Peyer's patch (tissue), 4 donors: Measurements from ENCODE around the gene SEPTIN5. TPM values are rescaled to one million over a fixed set of nuclear protein-coding genes. Genes with fewer than 3 reads are reported as not detected.
A peak's percentile ranks its signal among the peaks of the same experiment; 100 is the strongest.

Experiments
- DNase-seq, 3 donors: peaks; one replicate each; pipeline ENCODE4 v3.0.0-alpha.2; 2017 to 2019
- H3K27ac ChIP-seq, 4 donors: fragments of 200-600 bp; sonication (generic); one replicate each; pipeline ENCODE4 v1.5.1; 2016 to 2019
- H3K27me3 ChIP-seq, 2 donors: fragments of 200-600 bp; sonication (generic); one replicate each; pipeline ENCODE4 v1.5.1; 2019
- H3K36me3 ChIP-seq, 3 donors: fragments of 200-600 bp; sonication (generic); one replicate each; pipeline ENCODE4 v1.5.1; 2016 to 2019
- H3K4me1 ChIP-seq, 4 donors: fragments of 200-600 bp; sonication (generic); one replicate each; pipeline ENCODE4 v1.5.1; 2016 to 2019
- H3K4me3 ChIP-seq, 4 donors: fragments of 200-600 bp; sonication (generic); 1 replicate in 3 of 4; 2 replicates in 1 of 4; pipeline ENCODE4 v1.5.1; 2016 to 2019; ENCODE audit warnings: mild to moderate bottlenecking in 1 of 4
- H3K9me3 ChIP-seq, 4 donors: fragments of 200-600 bp; sonication (generic); one replicate each; pipeline ENCODE4 v1.5.1; 2016 to 2019; ENCODE audit warnings: mild to moderate bottlenecking in 1 of 4
- POLR2A ChIP-seq, 2 donors: fragments of 450-650 bp; IDR thresholded peaks; one replicate each; pipeline ENCODE4 v1.5.1; 2017; ENCODE audit warnings: antibody characterized with exemption in 2 of 2, mild to moderate bottlenecking in 2 of 2, moderate library complexity in 2 of 2
- total RNA-seq, 4 donors: library from RNA; depleted of rRNA; stranded (reverse); fragments of >200 nt; gene quantifications; one replicate each; pipeline ENCODE4 v1.1.0, GENCODE V29; 2016
- TF ChIP-seq, protein P1 (sequence below), 6 experiments: fragments of 450-650 bp in 4 of 6; fragments of 200-600 bp in 2 of 6; sonication (generic) in 1 of 6; IDR thresholded peaks; one replicate each; pipeline ENCODE4 v1.5.1; 2017 to 2019; ENCODE audit warnings: antibody characterized with exemption in 6 of 6, mild to moderate bottlenecking in 3 of 6, moderate library complexity in 1 of 6

SEPTIN5 gene
- total RNA-seq, 4 donors from 2014 or later, result 2.8 to 20.6 (median 5.0) TPM

DNA sequence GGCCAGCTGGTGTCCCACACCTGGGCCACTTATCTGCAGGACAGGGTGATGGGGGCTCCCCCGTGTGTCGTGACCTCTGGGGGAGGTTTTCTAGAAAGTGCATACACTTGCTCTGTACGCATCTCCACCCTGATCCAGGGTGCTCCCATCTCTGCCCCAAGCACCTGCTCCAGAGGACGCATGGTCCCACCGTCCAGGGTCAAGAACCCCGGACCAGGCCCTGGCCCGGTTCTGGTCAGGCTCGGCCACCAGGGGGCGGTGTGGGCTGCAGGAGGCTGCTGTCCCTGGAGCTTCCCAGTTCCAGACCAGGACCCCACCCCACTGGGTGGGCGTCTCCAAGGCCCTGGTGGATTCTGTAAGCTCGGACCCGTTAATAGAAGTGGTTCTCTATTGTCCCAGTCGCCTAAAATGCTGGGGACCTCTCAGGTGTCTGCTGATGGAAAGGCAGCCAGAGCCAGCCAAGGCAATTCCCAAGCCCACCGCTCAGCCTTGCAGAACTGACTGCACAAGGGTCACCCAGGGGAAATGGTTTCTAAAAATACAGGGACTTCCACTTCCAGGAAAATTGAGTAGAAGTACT is 34.7 kb upstream of the SEPTIN5 start:
- no peak overlapping the region for H3K27ac ChIP-seq
- peak in 1 of 3 donors; percentile 58 for DNase-seq
- H3K4me1 ChIP-seq, result no peaks in the 10 kb centered on the region
- H3K36me3 ChIP-seq, result no peaks in the 10 kb centered on the region
- H3K9me3 ChIP-seq, result no peaks in the 10 kb centered on the region
- TF ChIP-seq POLR2A (IDR thresholded peaks at IDR 0.05), result no peak
- TF ChIP-seq, protein P1, sequence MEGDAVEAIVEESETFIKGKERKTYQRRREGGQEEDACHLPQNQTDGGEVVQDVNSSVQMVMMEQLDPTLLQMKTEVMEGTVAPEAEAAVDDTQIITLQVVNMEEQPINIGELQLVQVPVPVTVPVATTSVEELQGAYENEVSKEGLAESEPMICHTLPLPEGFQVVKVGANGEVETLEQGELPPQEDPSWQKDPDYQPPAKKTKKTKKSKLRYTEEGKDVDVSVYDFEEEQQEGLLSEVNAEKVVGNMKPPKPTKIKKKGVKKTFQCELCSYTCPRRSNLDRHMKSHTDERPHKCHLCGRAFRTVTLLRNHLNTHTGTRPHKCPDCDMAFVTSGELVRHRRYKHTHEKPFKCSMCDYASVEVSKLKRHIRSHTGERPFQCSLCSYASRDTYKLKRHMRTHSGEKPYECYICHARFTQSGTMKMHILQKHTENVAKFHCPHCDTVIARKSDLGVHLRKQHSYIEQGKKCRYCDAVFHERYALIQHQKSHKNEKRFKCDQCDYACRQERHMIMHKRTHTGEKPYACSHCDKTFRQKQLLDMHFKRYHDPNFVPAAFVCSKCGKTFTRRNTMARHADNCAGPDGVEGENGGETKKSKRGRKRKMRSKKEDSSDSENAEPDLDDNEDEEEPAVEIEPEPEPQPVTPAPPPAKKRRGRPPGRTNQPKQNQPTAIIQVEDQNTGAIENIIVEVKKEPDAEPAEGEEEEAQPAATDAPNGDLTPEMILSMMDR (IDR thresholded peaks at IDR 0.05), result peak; percentile 20 to 70 (median 54)
- H3K27me3 ChIP-seq, result no peaks in the 10 kb centered on the region
- H3K4me3 ChIP-seq, result no peak overlapping the region

DNA sequence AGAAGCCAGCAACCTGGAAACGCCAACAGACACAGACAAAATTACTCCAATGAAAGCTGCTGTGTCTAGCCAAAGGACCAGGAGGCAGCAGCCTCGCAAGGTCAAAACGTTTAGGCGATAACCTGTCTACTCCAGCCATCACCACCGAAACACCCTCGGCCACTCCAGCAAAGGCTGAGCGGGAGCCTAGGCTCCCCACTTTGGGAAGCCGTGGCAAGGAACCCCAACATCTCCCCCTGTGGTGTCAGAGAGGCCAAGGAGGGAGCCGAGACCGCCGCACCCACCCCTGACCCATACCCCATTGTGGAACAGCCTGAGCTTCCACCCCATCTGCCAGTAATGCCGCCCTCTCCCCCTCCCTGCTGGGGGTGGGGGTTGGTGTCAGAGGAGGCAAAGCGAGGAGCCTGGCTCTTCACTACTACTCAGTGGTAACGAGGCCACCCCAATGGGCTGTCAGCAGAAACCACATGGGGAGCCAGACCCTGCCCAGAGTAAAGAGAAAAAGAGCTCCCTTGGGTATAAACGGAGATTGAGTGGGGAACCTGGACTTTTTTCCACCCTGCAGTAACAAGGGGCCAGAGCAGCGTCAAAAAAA is 33.9 kb upstream of the SEPTIN5 start:
- DNase-seq, result no peak
- Histone ChIP-seq H3K4me3 (no peak overlapping the region), H3K27me3 (no peaks in the 10 kb centered on the region), H3K27ac (no peak overlapping the region), H3K9me3 (no peaks in the 10 kb centered on the region), H3K4me1 (no peaks in the 10 kb centered on the region), H3K36me3 (no peaks in the 10 kb centered on the region)
- no peak for TF ChIP-seq POLR2A (IDR thresholded peaks at IDR 0.05)
- TF ChIP-seq, protein P1 (IDR thresholded peaks at IDR 0.05), result no peak

DNA sequence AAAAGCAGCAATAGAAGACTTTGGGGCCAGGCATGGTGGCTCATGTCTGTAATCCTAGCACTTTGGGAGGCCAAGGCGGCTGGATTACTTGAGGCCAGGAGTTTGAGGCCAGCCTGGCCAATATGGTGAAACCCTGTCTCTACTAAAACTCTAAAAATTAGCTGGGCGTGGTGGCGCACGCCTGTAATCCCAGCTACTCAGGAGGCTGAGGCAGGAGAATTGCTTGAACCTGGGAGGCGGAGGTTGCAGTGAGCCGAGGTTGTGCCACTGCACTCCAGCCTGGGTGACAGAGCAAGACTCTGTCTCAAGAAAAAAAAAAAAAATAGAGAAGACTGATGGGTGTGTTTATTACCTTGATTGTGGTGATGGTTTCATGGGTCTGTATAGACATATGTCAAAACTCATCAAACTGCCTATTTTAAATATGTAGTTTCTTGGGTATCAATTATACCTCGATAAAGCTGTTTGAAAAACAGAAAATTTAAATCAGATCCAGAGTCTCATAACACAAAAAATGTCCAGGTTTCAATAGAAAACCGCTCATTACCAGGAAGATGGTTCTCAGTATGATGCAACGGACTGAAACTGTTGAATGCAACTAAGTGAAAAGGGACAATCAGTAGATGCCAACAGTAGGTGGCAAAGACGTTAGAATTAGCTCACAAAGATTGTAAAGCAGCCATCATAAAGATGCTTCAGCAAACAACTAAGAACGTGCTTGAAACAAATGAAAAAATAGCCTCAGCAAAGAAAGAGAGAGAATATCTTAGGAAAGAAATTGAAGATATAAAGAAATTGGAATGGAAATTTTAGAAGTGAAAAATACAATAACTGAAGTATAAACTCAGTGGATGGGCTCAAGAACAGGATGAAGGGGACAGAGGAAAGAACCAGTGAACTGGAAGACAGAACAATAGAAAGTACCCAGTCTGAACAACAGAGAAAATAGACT is 33.1 kb upstream of the SEPTIN5 start:
- Histone ChIP-seq H3K36me3 (no peaks in the 10 kb centered on the region), H3K27me3 (no peaks in the 10 kb centered on the region), H3K27ac (no peak overlapping the region), H3K4me3 (no peak overlapping the region), H3K9me3 (no peaks in the 10 kb centered on the region), H3K4me1 (no peaks in the 10 kb centered on the region)
- DNase-seq, result no peak
- TF ChIP-seq POLR2A (IDR thresholded peaks at IDR 0.05), result no peak
- TF ChIP-seq, protein P1 (IDR thresholded peaks at IDR 0.05), result no peak

DNA sequence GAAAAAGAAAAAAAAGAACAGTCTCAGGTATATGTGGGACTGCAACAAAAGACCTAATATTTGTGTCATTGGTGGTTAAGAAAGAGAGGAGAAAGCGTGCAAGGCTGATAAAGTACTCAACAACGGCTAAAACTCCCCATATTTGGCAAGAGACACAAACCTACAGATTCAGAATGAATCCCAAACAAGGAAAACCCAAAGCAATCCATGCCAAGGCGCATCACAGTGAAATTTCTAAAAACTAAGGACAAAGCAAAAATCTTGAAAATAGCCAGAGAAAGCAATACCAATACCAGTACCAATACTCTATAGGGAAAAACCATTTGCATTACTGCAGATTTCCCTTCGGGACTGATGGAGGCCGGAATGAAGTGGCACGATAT is 32.4 kb upstream of the SEPTIN5 start:
- Histone ChIP-seq H3K4me3 (no peak overlapping the region), H3K36me3 (no peaks in the 10 kb centered on the region), H3K27me3 (no peaks in the 10 kb centered on the region), H3K9me3 (no peaks in the 10 kb centered on the region), H3K4me1 (no peaks in the 10 kb centered on the region), H3K27ac (no peak overlapping the region)
- no peak for TF ChIP-seq POLR2A (IDR thresholded peaks at IDR 0.05)
- TF ChIP-seq, protein P1 (IDR thresholded peaks at IDR 0.05), result no peak
- DNase-seq, result no peak

DNA sequence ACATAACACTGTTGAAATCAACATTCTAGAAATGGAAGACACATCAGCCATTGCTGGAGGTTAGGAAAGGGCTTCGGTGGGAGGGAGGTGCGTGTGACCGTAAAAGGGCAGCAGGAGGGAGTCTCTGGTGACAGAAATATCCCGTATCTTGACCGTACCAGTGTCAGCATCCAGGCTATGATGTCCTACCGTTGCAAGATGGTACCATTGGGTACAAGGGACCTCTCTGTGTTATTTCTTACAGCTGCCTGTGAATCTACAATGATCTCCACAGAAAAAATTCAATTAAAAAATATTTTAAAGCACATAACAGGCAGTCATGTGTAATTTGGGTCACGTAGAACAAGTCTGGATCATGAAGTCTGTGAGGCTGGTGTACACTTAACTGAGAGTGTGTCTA is 27.4 kb upstream of the SEPTIN5 start:
- DNase-seq, result no peak
- Histone ChIP-seq H3K27me3 (no peaks in the 10 kb centered on the region), H3K9me3 (no peaks in the 10 kb centered on the region), H3K4me3 (no peak overlapping the region), H3K36me3 (no peaks in the 10 kb centered on the region), H3K4me1 (no peaks in the 10 kb centered on the region), H3K27ac (no peak overlapping the region)
- no peak for TF ChIP-seq POLR2A (IDR thresholded peaks at IDR 0.05)
- TF ChIP-seq, protein P1 (IDR thresholded peaks at IDR 0.05), result no peak
